SU-DHL-6 (cell line): ENCODE results near the gene SARDH.

Experiments
- H2AFZ ChIP-seq: fragments of 200-600 bp; sonication (generic); 2 replicates; pipeline ENCODE4 v1.6.1; 2014; ENCODE audit warnings: low read depth, mild to moderate bottlenecking, moderate library complexity, mixed read lengths, antibody characterized with exemption, low read length; ENCODE audit not compliant: severe bottlenecking
- H3F3A ChIP-seq: fragments of 200-600 bp; shearing (Covaris generic); 2 replicates; pipeline ENCODE4 v1.6.0; 2016; ENCODE audit warnings: antibody characterized with exemption, mild to moderate bottlenecking; ENCODE audit not compliant: insufficient read depth
- H3K27ac ChIP-seq: fragments of 200-600 bp; sonication (generic); 2 replicates; pipeline ENCODE4 v1.5.1; 2016; ENCODE audit warnings: low read depth, mild to moderate bottlenecking, low read length, moderate library complexity, mixed read lengths
- H3K27me3 ChIP-seq: fragments of 200-600 bp; sonication (generic), shearing (Covaris generic); 2 replicates; pipeline ENCODE4 v1.6.0; 2014; ENCODE audit warnings: mild to moderate bottlenecking, low read length
- H3K36me3 ChIP-seq: fragments of 200-600 bp; sonication (generic); 2 replicates; pipeline ENCODE4 v1.6.1; 2014; ENCODE audit warnings: mild to moderate bottlenecking, low read length, mixed read lengths
- H3K4me2 ChIP-seq: fragments of 300-600, 200-600 bp; shearing (Covaris generic), sonication (generic); 2 replicates; pipeline ENCODE4 v1.6.0; 2014; ENCODE audit warnings: low read length, low read depth, mild to moderate bottlenecking; ENCODE audit not compliant: poor library complexity, severe bottlenecking
- H3K4me3 ChIP-seq: fragments of 200-600 bp; sonication (generic); 2 replicates; pipeline ENCODE4 v1.5.1; 2014; ENCODE audit warnings: antibody characterized with exemption, low read length, mild to moderate bottlenecking, mixed read lengths; ENCODE audit not compliant: insufficient read depth, poor library complexity, severe bottlenecking
- H3K79me2 ChIP-seq: fragments of 200-600 bp; sonication (generic); 2 replicates; pipeline ENCODE4 v1.6.1; 2014; ENCODE audit warnings: mild to moderate bottlenecking, low read length, moderate library complexity; ENCODE audit not compliant: insufficient read depth
- H3K9ac ChIP-seq: fragments of 200-600 bp; sonication (generic); 2 replicates; pipeline ENCODE4 v1.7.0; 2014; ENCODE audit warnings: mild to moderate bottlenecking, low read length
- H3K9me2 ChIP-seq: fragments of 200-600 bp; sonication (generic); replicated peaks from 2 replicates; pipeline ENCODE4 v1.6.1; 2014; ENCODE audit warnings: low read length; ENCODE audit not compliant: insufficient read depth
- H3K9me3 ChIP-seq: fragments of 200-600 bp; sonication (generic); 2 replicates; pipeline ENCODE4 v1.6.1; 2014; ENCODE audit warnings: low read length, mixed read lengths; ENCODE audit not compliant: insufficient read depth
- H4K20me1 ChIP-seq: fragments of 200-600 bp; sonication (generic); 2 replicates; pipeline ENCODE4 v1.6.1; 2014; ENCODE audit warnings: low read depth, mild to moderate bottlenecking, antibody characterized with exemption, low read length, moderate library complexity, mixed read lengths
- CTCF ChIP-seq: fragments of 200-600 bp; sonication (generic); IDR thresholded peaks from one replicate; pipeline ENCODE4 v1.5.1; 2017; ENCODE audit warnings: antibody characterized with exemption, mild to moderate bottlenecking, low read length, moderate library complexity; ENCODE audit not compliant: insufficient read depth, poor library complexity, severe bottlenecking
- EZH2phosphoT487 ChIP-seq: fragments of 200-600 bp; sonication (generic), shearing (Covaris generic); conservative IDR thresholded peaks from 2 replicates; pipeline ENCODE4 v1.6.1; 2018; ENCODE audit warnings: mild to moderate bottlenecking, antibody characterized with exemption, low read length, moderate library complexity, mixed read lengths

Gene SARDH

DNA sequence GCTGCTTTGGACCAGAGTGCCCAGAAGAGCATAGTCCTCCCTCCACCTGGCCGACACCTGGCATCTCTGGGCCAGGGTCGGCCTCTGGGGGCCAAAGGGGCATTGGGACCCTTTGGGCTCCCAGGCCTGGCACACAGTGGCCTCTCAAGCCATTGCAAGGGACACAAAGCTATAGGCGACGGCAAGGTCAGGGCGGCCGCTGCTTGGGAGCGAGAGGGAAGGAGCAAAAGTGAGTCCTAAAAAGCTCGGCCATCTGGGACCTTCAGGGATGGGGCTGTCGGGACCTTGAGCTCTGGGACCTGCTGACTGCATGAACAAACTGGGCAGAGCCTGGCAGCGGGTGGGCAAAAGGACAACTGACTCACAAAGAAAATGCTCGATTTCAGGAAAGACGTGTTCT lies 88.1 kb downstream of the SARDH start:
- Histone ChIP-seq H3K9me2 (no peaks in the 10 kb centered on the region), H3K27me3 (no peaks in the 10 kb centered on the region), H3K4me3 (no peak overlapping the region), H3F3A (no peaks in the 10 kb centered on the region), H4K20me1 (no peaks in the 10 kb centered on the region), H3K9ac (no peak overlapping the region), H3K36me3 (no peaks in the 10 kb centered on the region), H3K79me2 (no peaks in the 10 kb centered on the region), H2AFZ (no peak overlapping the region), H3K27ac (no peak overlapping the region), H3K4me2 (no peak overlapping the region), H3K9me3 (no peaks in the 10 kb centered on the region)
- TF ChIP-seq CTCF (no peak), EZH2phosphoT487 (no peak)

DNA sequence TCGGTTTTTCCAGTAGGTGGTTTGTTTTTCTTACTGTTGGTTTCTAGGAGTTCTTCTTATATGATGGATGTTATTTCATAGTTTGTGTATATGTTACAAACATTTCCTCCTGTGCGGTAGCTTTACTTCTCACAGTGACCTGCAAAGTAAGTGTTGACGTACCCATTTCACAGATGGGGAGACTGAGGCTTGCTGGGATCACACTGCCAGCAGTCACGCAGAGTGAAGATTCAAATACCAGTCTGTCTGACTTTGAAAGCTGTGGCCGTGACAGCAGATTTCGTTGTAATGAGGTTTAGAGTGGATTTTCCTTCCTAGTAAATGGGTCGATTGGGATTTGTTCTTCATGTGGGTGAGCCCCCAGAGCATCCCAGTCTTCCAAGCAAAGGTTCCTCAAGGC lies 89.0 kb downstream of the SARDH start:
- Histone ChIP-seq H4K20me1 (no peaks in the 10 kb centered on the region), H3K4me2 (no peak overlapping the region), H3K27ac (no peak overlapping the region), H3K9me2 (no peaks in the 10 kb centered on the region), H3K36me3 (no peaks in the 10 kb centered on the region), H3K27me3 (no peaks in the 10 kb centered on the region), H3K9me3 (no peaks in the 10 kb centered on the region), H3F3A (no peaks in the 10 kb centered on the region), H3K4me3 (no peak overlapping the region), H3K79me2 (no peaks in the 10 kb centered on the region), H2AFZ (no peak overlapping the region), H3K9ac (no peak overlapping the region)
- no peak for TF ChIP-seq CTCF
- no peak for TF ChIP-seq EZH2phosphoT487

- H3K79me2 ChIP-seq: no peaks in the 10 kb centered on the region
- H3K9me3 ChIP-seq: no peaks in the 10 kb centered on the region
- no peak overlapping the region for H3K4me2 ChIP-seq
- H3K4me3 ChIP-seq: no peak overlapping the region
- H3K27me3 ChIP-seq: no peaks in the 10 kb centered on the region
- H3K36me3 ChIP-seq: no peaks in the 10 kb centered on the region
- H3F3A ChIP-seq: no peaks in the 10 kb centered on the region
- H4K20me1 ChIP-seq: no peaks in the 10 kb centered on the region
- H3K9ac ChIP-seq: no peak overlapping the region
- TF ChIP-seq CTCF: no peak
- TF ChIP-seq EZH2phosphoT487: no peak
- no peak overlapping the region for H2AFZ ChIP-seq
- H3K9me2 ChIP-seq: no peaks in the 10 kb centered on the region
- no peak overlapping the region for H3K27ac ChIP-seq
These were observed 90.2 kb downstream of the SARDH start for GRCh38 chr9:133647765-133648469.
